GM12891 (cell line): ENCODE data around the gene MBD1.
"Not testable (repeated sequence)": the region's sequence is repeated elsewhere in the genome, so short reads cannot be mapped to it uniquely, and the experiment has no call there.

Source experiments
- POLR2A ChIP-seq: IDR thresholded peaks from 2 replicates; pipeline ENCODE4 v1.6.1; 2011; ENCODE audit warnings: low read depth, low read length, control low read depth
- POLR2AphosphoS5 ChIP-seq: IDR thresholded peaks from 2 replicates; pipeline ENCODE4 v1.6.1; 2011; ENCODE audit warnings: low read depth, low read length, control low read depth

- not testable (repeated sequence) for TF ChIP-seq POLR2A, POLR2AphosphoS5
Observed at GRCh38 chr18:50241768-50242167, 39.6 kb downstream of the MBD1 start.
